K562 (cell line): Measurements from ENCODE around the gene MRPS6. TPM values are rescaled to one million over a fixed set of nuclear protein-coding genes. Genes with fewer than 3 reads are reported as not detected.

Experiments
- ATAC-seq: fragments of 200-7000 bp; cut with Tn5 transposase; 3 replicates; pipeline ENCODE4 v1.9.1; 2020; ENCODE audit warnings: moderate library complexity
- BruUV-seq: library from RNA; stranded (reverse); fragments of 400-500 nt; replicated peaks from 2 replicates; lab custom pipeline; 2021; lab: Mats Ljungman, UMichigan
- CTCF ChIA-PET: fragments of 300-600 bp; formaldehyde crosslinking; extraction: SDS; loops from one replicate; lab custom pipeline; 2021; ENCODE audit warnings: low intra/inter-chr PET ratio; lab: Yijun Ruan, JAX
- POLR2A ChIA-PET: fragments of 300-600, 350-650 bp; sonication (Branson Sonifier 250); formaldehyde crosslinking; extraction: SDS; loops from one replicate; lab custom pipeline; 2021; ENCODE audit warnings: antibody characterized with exemption, inconsistent platforms; lab: Yijun Ruan, JAX
- DNase-seq, 4 experiments: peaks; one replicate each; pipeline versions ENCODE4 v3.0.0 to v3.0.0-alpha.2; 2011 to 2018; ENCODE audit warnings: low spot score in 3 of 4, mixed read lengths in 3 of 4; ENCODE audit errors: extremely low read depth in 1 of 4
- FAIRE-seq: peaks from 2 replicates; lab custom pipeline; 2011; peaks lifted over from hg19 to GRCh38; lab: Jason Lieb, UNC
- H2AFZ ChIP-seq: 2 replicates; pipeline ENCODE4 v1.6.0; 2011; ENCODE audit warnings: low read depth, low read length, control low read depth, inconsistent platforms
- H3K27ac ChIP-seq: fragments of 200-600 bp; 3 replicates; pipeline ENCODE4 v1.8.0; 2011; ENCODE audit warnings: low read depth, mild to moderate bottlenecking, control low read depth, inconsistent platforms, low read length, moderate library complexity, mixed read lengths; ENCODE audit errors: extremely low read depth
- H3K27me3 ChIP-seq, 2 experiments: fragments of 300-600 bp in 1 of 2; 2 replicates in 1 of 2; 3 replicates in 1 of 2; pipeline versions ENCODE4 v1.6.0 to v1.8.0; 2011; ENCODE audit warnings: inconsistent platforms in 2 of 2, low read length in 2 of 2, mild to moderate bottlenecking in 1 of 2, mixed read lengths in 1 of 2, moderate library complexity in 1 of 2; ENCODE audit not compliant: control insufficient read depth in 2 of 2, insufficient read depth in 2 of 2
- H3K36me3 ChIP-seq: fragments of 300-600 bp; 3 replicates; pipeline ENCODE4 v1.8.0; 2011; ENCODE audit warnings: mild to moderate bottlenecking, low read length, inconsistent platforms; ENCODE audit not compliant: control insufficient read depth, insufficient read depth
- H3K4me1 ChIP-seq, 2 experiments: fragments of 200-600 bp in 1 of 2; replicated peaks in 1 of 2; 2 replicates in 1 of 2; 3 replicates in 1 of 2; pipeline versions ENCODE4 v1.5.1 to v1.8.0; 2011; ENCODE audit warnings: inconsistent platforms in 2 of 2, low read length in 2 of 2, mild to moderate bottlenecking in 1 of 2, mixed read lengths in 1 of 2, moderate library complexity in 1 of 2; ENCODE audit not compliant: control insufficient read depth in 2 of 2, insufficient read depth in 2 of 2
- H3K4me2 ChIP-seq: 2 replicates; pipeline ENCODE4 v1.6.1; 2011; ENCODE audit warnings: low read length, control low read depth, inconsistent platforms, mixed read lengths; ENCODE audit not compliant: insufficient read depth
- H3K4me3 ChIP-seq: fragments of 200-600 bp; sonication (generic), shearing (Covaris generic); 2 replicates; pipeline ENCODE4 v1.5.1; 2016; ENCODE audit warnings: control low read depth, inconsistent platforms
- H3K79me2 ChIP-seq: fragments of 200-600 bp; 3 replicates; pipeline ENCODE4 v1.8.0; 2011; ENCODE audit warnings: low read length, inconsistent platforms; ENCODE audit not compliant: control insufficient read depth, insufficient read depth
- H3K9ac ChIP-seq, 2 experiments: 2 replicates each; pipeline versions ENCODE4 v1.6.0 to v1.6.1; 2011; ENCODE audit warnings: low read depth in 2 of 2, low read length in 2 of 2, control low read depth in 1 of 2, inconsistent platforms in 1 of 2, mild to moderate bottlenecking in 1 of 2, mixed read lengths in 1 of 2; ENCODE audit not compliant: insufficient read depth in 1 of 2
- H3K9me1 ChIP-seq: one replicate; pipeline ENCODE4 v1.6.0; 2011; ENCODE audit warnings: inconsistent platforms, mild to moderate bottlenecking, low read length, moderate library complexity; ENCODE audit not compliant: control insufficient read depth, insufficient read depth
- H3K9me3 ChIP-seq: replicated peaks from 2 replicates; pipeline ENCODE4 v1.5.1; 2011; ENCODE audit warnings: low read depth, low read length, inconsistent platforms; ENCODE audit not compliant: control insufficient read depth, insufficient read depth
- H4K20me1 ChIP-seq: replicated peaks from 2 replicates; pipeline ENCODE4 v1.6.1; 2011; ENCODE audit warnings: low read length, inconsistent platforms, mixed read lengths; ENCODE audit not compliant: control insufficient read depth, insufficient read depth
- NCOR1 ChIP-seq: fragments of 450-650 bp; IDR thresholded peaks from 2 replicates; pipeline ENCODE4 v1.6.1; 2016; ENCODE audit warnings: mild to moderate bottlenecking, moderate library complexity
- ZNF445 ChIP-seq: fragments of 250-450 bp; sonication (Bioruptor Pico); IDR thresholded peaks from 2 replicates; pipeline ENCODE4 v1.4.0; 2020; ENCODE audit warnings: low read depth, mild to moderate bottlenecking, moderate library complexity
- WGBS: fragments of 100-300 bp; shearing (Covaris generic); methylation state at CpG from one replicate; pipeline ENCODE4 v1.1.6; 2016; ENCODE audit warnings: low coverage, mixed read lengths; ENCODE audit not compliant: insufficient coverage; ENCODE audit errors: missing lambda C conversion rate; 5-methylcytosine and 5-hydroxymethylcytosine counted together
- in situ Hi-C: fragments of 300-500 bp; cut with MboI; formaldehyde crosslinking; loops from 4 replicates; pipeline ENCODE4 v1.15.0; 2018; ENCODE audit warnings: inconsistent platforms, mixed read lengths
- intact Hi-C: fragments of 100-400 bp; cut with micrococcal nuclease; formaldehyde crosslinking; loops from 2 replicates; pipeline ENCODE4 v1.14.2; 2022
- polyA plus RNA-seq, 8 experiments: library from polyadenylated mRNA; depleted of rRNA in 4 of 8; stranded (reverse) in 5 of 8; unstranded in 3 of 8; fragments of >200 nt; fragmentation: Nextera tagmentation in 2 of 8; fragmentation: Illumina TruSeq in 1 of 8; extraction: Ambion mirVana in 2 of 8; extraction: Trizol in 1 of 8; gene quantifications; 2 replicates each; pipeline versions ENCODE4 v1.2.1 to v1.2.3, GENCODE V29; 2011 to 2014; ENCODE audit warnings: inconsistent platforms in 1 of 8, missing spikeins in 1 of 8
- total RNA-seq, 7 experiments: library from RNA; depleted of rRNA in 6 of 7; stranded (reverse); fragments of >200 nt in 6 of 7; fragmentation: Illumina TruSeq in 2 of 7; extraction: Trizol in 2 of 7; gene quantifications; 2 replicates each; pipeline versions ENCODE4 v1.2.1 to v1.2.3, GENCODE V29; 2011 to 2021; ENCODE audit warnings: low replicate concordance in 1 of 7
- TF ChIP-seq, protein P1 (sequence below): sonication (generic); formaldehyde crosslinking; IDR thresholded peaks from 2 replicates; pipeline ENCODE4 v1.8.0; 2022; ENCODE audit warnings: mild to moderate bottlenecking, missing genetic modification reagents

Gene MRPS6
- total and polyA plus RNA-seq, 9 of the 15 experiments (the other 6 are each of a cell fraction or from before 2014, with no cell fraction given), result 26.1 to 72.0 (median 39.3) TPM

DNA sequence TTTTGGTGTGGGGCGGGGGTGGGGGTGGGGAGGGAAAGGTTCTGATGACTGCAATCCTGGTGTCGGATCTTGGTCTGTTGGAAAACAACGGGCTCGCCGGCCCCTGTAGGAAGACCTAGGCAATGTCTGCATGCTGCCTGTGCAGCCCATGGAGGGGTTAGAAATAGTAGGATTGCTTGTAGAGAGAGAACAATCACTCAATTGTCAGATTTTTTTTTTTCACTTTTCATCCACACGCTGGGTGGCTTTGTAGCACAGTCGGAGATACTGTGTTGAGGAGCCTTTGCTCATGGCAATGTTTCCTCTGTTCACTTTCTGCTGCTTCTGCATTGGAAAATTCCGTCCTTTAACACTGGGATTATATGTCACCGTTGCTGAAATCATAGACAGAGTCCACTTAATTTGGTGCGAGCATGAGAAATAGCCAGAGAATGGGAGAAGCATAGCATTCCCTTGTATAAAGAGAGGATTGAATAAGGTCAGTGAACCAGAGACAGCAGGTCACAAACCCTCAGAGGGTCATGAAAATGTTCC, 107.5 kb downstream of the MRPS6 start:
- Histone ChIP-seq H3K4me2 (no peak overlapping the region), H4K20me1 (no peaks in the 10 kb centered on the region), H2AFZ (no peak overlapping the region), H3K79me2 (no peaks in the 10 kb centered on the region), H3K4me1 (peaks cover 1 to 2% of the 10 kb centered on the region in 2 experiments; a peak in 3 of 5 replicates), H3K36me3 (no peaks in the 10 kb centered on the region), H3K4me3 (no peak overlapping the region), H3K9me3 (no peaks in the 10 kb centered on the region), H3K9ac (no peak overlapping the region), H3K27me3 (peaks cover 2 to 4% of the 10 kb centered on the region in 2 experiments; a peak in 2 of 5 replicates), H3K9me1 (no peaks in the 10 kb centered on the region), H3K27ac (no peak overlapping the region)
- BruUV-seq, result no TSS peak
- intact Hi-C loops (no loop called here), in situ Hi-C loops (no loop called here)
- ChIA-PET CTCF (interaction anchor here (0.5 kb wide), 1 partner anchor 20 kb away, joined by 3 read pairs; no protein-coding TSS in a partner anchor), POLR2A (no interaction called here)
- TF ChIP-seq, protein P1, sequence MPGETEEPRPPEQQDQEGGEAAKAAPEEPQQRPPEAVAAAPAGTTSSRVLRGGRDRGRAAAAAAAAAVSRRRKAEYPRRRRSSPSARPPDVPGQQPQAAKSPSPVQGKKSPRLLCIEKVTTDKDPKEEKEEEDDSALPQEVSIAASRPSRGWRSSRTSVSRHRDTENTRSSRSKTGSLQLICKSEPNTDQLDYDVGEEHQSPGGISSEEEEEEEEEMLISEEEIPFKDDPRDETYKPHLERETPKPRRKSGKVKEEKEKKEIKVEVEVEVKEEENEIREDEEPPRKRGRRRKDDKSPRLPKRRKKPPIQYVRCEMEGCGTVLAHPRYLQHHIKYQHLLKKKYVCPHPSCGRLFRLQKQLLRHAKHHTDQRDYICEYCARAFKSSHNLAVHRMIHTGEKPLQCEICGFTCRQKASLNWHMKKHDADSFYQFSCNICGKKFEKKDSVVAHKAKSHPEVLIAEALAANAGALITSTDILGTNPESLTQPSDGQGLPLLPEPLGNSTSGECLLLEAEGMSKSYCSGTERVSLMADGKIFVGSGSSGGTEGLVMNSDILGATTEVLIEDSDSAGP (CRISPR knock-in tag), result no peak
- no peak for TF ChIP-seq NCOR1
- no peak for TF ChIP-seq ZNF445 (CRISPR knock-in tag)
- 10% methylated on average over 8 of the region's 10 CpGs for WGBS
- FAIRE-seq (no peak), DNase-seq (no peak), ATAC-seq (no peak)
